ENCODE data around the gene HS2ST1.
A peak's percentile ranks its signal among the peaks of the same experiment; 100 is the strongest.

HS2ST1 gene

DNA sequence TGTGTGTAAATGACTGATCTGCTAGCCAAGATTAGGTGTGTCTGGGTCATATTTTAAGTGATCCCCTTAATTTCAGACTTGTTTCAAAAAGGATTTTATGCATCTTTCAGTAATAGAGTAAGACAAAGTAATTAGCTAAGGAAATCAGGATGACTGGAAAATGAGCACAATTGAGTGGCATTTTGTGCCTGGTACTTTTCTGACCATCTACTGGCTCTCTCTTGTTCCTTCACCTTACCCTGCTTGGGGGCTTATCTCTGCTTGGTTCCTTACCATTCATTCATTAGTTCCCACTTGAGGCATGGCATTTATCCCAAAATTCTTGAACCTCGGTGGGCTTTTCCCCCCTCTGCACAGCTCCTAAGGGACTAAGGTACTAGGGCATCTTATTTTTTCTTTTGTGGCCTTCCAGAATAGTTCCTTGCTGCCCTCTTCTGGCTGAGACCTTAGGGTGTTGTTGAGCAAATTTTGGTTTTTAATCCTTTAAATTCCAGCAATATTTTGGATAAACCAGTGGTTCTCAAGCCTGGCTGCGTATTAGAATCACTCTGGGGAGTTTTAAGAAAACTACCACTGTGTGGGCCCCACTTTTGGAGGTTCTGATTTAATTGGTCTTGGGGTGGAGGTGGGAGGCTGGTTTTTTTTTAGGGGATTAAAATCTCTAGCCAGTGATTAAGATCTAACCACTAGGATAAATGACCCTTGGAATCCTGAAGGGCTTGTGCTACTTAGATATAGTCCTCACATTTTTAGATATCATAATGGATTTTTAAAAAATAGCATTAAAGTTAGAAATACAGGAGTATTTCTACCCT, 50.8 kb downstream of the HS2ST1 start (continued):
- TF ChIP-seq, protein P1, sequence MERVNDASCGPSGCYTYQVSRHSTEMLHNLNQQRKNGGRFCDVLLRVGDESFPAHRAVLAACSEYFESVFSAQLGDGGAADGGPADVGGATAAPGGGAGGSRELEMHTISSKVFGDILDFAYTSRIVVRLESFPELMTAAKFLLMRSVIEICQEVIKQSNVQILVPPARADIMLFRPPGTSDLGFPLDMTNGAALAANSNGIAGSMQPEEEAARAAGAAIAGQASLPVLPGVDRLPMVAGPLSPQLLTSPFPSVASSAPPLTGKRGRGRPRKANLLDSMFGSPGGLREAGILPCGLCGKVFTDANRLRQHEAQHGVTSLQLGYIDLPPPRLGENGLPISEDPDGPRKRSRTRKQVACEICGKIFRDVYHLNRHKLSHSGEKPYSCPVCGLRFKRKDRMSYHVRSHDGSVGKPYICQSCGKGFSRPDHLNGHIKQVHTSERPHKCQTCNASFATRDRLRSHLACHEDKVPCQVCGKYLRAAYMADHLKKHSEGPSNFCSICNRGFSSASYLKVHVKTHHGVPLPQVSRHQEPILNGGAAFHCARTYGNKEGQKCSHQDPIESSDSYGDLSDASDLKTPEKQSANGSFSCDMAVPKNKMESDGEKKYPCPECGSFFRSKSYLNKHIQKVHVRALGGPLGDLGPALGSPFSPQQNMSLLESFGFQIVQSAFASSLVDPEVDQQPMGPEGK (CRISPR knock-in tag; IDR thresholded peaks at IDR 0.05; ENCODE audit: borderline replicate concordance): no peak
- TF ChIP-seq ZFP30 (CRISPR knock-in tag; IDR thresholded peaks at IDR 0.05): no peak
- no peak for TF ChIP-seq PPARA (CRISPR knock-in tag; IDR thresholded peaks at IDR 0.05; ENCODE audit: borderline replicate concordance)

DNA sequence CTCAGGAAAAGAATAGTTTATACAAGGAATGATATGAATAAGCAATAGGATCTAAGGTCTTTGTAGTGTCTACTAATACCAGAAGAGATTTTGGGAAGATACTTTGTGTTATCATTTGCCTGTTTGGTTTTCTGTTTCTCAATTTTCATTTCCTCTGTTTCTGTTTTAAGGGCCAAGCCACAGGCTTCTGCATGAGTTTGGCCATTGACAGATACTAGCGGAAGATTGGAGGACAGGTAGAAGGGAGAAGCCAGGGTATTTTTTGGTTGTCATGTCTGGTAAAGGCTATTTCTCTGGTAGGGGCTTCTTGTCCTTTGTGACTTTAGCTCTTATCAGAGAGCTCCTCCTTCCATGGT, 51.4 kb downstream of the HS2ST1 start:
- TF ChIP-seq ZNF8 (CRISPR knock-in tag; IDR thresholded peaks at IDR 0.05) (no peak), TOX (CRISPR knock-in tag; IDR thresholded peaks at IDR 0.05; ENCODE audit: borderline replicate concordance) (no peak)
- TF ChIP-seq, protein P2, sequence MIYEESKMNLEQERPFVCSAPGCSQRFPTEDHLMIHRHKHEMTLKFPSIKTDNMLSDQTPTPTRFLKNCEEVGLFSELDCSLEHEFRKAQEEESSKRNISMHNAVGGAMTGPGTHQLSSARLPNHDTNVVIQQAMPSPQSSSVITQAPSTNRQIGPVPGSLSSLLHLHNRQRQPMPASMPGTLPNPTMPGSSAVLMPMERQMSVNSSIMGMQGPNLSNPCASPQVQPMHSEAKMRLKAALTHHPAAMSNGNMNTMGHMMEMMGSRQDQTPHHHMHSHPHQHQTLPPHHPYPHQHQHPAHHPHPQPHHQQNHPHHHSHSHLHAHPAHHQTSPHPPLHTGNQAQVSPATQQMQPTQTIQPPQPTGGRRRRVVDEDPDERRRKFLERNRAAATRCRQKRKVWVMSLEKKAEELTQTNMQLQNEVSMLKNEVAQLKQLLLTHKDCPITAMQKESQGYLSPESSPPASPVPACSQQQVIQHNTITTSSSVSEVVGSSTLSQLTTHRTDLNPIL (CRISPR knock-in tag; IDR thresholded peaks at IDR 0.05; ENCODE audit: low read depth): no peak
- no peak for ATAC-seq

DNA sequence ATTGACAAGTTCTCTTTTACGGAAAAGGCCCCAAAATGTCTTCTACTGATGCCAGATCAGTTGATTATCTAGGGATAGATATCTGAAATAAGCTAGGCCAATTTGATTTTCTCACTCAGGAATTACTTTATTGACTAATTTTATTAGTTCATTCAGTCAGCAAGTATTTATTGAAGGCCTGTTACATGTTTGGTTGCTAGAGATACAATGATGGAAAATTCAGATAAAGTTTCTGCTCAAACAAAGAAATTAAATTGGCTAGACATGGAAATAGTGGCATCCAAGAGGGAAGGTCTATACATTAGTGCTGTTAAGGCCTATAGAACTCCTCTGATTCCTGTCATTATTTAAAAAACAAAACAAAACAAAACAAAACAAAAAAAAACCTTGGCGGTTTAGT, 56.5 kb downstream of the HS2ST1 start:
- TF ChIP-seq TCF4 (CRISPR knock-in tag; IDR thresholded peaks at IDR 0.05; ENCODE audit: borderline replicate concordance) (no peak), ISL1 (CRISPR knock-in tag; IDR thresholded peaks at IDR 0.05) (peak; percentile 13; the same call in 1 of the 2 replicates), ZNF70 (CRISPR knock-in tag; IDR thresholded peaks at IDR 0.05) (no peak)
- ATAC-seq: no peak

DNA sequence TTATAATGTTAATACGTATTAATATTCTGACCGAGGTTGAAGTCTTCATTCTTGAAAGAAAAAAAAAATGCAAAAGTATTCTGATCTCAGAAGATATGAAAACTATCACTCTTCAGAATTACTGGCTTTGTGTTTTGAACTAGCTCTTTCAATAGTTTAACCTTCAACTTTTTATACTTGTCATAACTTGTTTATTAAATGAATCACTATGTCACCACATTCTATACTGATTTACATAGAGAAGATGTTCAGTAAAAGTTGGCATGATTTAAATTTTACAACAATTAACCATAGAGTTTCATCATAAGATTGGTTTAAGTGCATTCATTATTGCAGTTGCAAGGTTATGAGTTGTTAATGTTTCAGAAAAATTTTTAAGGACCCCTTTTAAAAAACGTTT, 57.3 kb downstream of the HS2ST1 start:
- no peak for ATAC-seq
- no peak for TF ChIP-seq ZC3H10 (CRISPR knock-in tag; IDR thresholded peaks at IDR 0.05)
- TF ChIP-seq ZFP30 (CRISPR knock-in tag; IDR thresholded peaks at IDR 0.05): no peak
- no peak for TF ChIP-seq RARB (CRISPR knock-in tag; IDR thresholded peaks at IDR 0.05)
- TF ChIP-seq TOX (CRISPR knock-in tag; IDR thresholded peaks at IDR 0.05; ENCODE audit: borderline replicate concordance): no peak

DNA sequence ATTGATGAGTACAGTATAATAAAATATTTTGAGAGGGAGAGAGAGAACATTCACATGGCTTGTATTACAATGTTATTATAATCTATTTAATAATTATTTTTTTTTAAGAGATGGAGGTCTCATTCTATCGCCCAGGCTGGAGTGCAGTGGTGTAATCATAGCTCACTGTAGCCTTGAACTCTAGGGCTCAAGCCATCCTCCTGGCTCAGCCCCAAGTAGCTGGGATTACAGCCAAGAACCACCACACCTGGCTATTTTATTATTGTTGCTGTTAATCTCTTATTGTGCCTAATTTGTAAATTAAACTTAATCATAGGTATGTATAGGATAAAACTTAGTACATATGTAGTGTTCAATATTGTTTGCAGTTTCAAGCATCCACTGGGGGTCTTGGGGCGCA, 57.8 kb downstream of the HS2ST1 start:
- TF ChIP-seq, protein P2 (CRISPR knock-in tag; IDR thresholded peaks at IDR 0.05; ENCODE audit: low read depth): no peak
- TF ChIP-seq ZNF8 (CRISPR knock-in tag; IDR thresholded peaks at IDR 0.05): no peak
- TF ChIP-seq, protein P3, sequence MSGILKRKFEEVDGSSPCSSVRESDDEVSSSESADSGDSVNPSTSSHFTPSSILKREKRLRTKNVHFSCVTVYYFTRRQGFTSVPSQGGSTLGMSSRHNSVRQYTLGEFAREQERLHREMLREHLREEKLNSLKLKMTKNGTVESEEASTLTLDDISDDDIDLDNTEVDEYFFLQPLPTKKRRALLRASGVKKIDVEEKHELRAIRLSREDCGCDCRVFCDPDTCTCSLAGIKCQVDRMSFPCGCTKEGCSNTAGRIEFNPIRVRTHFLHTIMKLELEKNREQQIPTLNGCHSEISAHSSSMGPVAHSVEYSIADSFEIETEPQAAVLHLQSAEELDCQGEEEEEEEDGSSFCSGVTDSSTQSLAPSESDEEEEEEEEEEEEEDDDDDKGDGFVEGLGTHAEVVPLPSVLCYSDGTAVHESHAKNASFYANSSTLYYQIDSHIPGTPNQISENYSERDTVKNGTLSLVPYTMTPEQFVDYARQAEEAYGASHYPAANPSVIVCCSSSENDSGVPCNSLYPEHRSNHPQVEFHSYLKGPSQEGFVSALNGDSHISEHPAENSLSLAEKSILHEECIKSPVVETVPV (CRISPR knock-in tag; IDR thresholded peaks at IDR 0.05): no peak
- TF ChIP-seq RARB (CRISPR knock-in tag; IDR thresholded peaks at IDR 0.05): no peak
- no peak for TF ChIP-seq SNAI2 (CRISPR knock-in tag; IDR thresholded peaks at IDR 0.05)
- no peak for TF ChIP-seq ISL1 (CRISPR knock-in tag; IDR thresholded peaks at IDR 0.05)
- no peak for TF ChIP-seq ESRRG (CRISPR knock-in tag; IDR thresholded peaks at IDR 0.05)
- TF ChIP-seq, protein P4, sequence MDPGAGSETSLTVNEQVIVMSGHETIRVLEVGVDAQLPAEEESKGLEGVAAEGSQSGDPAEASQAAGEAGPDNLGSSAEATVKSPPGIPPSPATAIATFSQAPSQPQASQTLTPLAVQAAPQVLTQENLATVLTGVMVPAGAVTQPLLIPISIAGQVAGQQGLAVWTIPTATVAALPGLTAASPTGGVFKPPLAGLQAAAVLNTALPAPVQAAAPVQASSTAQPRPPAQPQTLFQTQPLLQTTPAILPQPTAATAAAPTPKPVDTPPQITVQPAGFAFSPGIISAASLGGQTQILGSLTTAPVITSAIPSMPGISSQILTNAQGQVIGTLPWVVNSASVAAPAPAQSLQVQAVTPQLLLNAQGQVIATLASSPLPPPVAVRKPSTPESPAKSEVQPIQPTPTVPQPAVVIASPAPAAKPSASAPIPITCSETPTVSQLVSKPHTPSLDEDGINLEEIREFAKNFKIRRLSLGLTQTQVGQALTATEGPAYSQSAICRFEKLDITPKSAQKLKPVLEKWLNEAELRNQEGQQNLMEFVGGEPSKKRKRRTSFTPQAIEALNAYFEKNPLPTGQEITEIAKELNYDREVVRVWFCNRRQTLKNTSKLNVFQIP (CRISPR knock-in tag; IDR thresholded peaks at IDR 0.05; ENCODE audit: borderline replicate concordance, low read depth): no peak
- TF ChIP-seq ZFP30 (CRISPR knock-in tag; IDR thresholded peaks at IDR 0.05): no peak
- TF ChIP-seq ZC3H10 (CRISPR knock-in tag; IDR thresholded peaks at IDR 0.05): no peak
- TF ChIP-seq OSR1 (CRISPR knock-in tag; IDR thresholded peaks at IDR 0.05): no peak
- TF ChIP-seq ZNF565 (CRISPR knock-in tag; conservative IDR thresholded peaks at IDR 0.05; ENCODE audit: low read depth): no peak
- TF ChIP-seq GLIS3 (CRISPR knock-in tag; IDR thresholded peaks at IDR 0.05): no peak
- no peak for TF ChIP-seq ZFP3 (CRISPR knock-in tag; IDR thresholded peaks at IDR 0.05)
- ATAC-seq: no peak

Measured in SK-N-SH treated with all-trans-retinoic acid at 6 μM for 48 hours (cell line).